ENCODE data around the gene SFTA2. TPM values are rescaled to one million over a fixed set of nuclear protein-coding genes. Genes with fewer than 3 reads are reported as not detected.

SFTA2 gene
- not detected for total RNA-seq
- not detected for polyA plus RNA-seq (2013, experiment 1 of 2)
- polyA plus RNA-seq (2013, experiment 2 of 2), result not detected
- long read RNA-seq, experiment 1, result 0 reads
- long read RNA-seq, experiment 2, result 0 reads
- long read RNA-seq, experiment 3, result 0 reads
- long read RNA-seq, experiment 4, result 0 reads

- no peak within 1 kb of the TSS for H3K27ac Mint-ChIP-seq
- H3K27me3 Mint-ChIP-seq (ENCODE audit: insufficient read depth), result no peaks in the 10 kb centered on the region
- no peak within 1 kb of the TSS for H3K4me3 Mint-ChIP-seq
- DNase-seq, result no peak
- H3K27me3 ChIP-seq (ENCODE audit: control insufficient read depth, insufficient read depth, low read length, poor library complexity, severe bottlenecking), result no peaks in the 10 kb centered on the region
- H3K9ac ChIP-seq (ENCODE audit: extremely low read depth, low read length, poor library complexity, severe bottlenecking), result no peak within 1 kb of the TSS
- H3K36me3 ChIP-seq (ENCODE audit: control insufficient read depth, insufficient read depth, low read length), result peaks cover 17% of the 10 kb centered on the region
- TF ChIP-seq, protein P1, sequence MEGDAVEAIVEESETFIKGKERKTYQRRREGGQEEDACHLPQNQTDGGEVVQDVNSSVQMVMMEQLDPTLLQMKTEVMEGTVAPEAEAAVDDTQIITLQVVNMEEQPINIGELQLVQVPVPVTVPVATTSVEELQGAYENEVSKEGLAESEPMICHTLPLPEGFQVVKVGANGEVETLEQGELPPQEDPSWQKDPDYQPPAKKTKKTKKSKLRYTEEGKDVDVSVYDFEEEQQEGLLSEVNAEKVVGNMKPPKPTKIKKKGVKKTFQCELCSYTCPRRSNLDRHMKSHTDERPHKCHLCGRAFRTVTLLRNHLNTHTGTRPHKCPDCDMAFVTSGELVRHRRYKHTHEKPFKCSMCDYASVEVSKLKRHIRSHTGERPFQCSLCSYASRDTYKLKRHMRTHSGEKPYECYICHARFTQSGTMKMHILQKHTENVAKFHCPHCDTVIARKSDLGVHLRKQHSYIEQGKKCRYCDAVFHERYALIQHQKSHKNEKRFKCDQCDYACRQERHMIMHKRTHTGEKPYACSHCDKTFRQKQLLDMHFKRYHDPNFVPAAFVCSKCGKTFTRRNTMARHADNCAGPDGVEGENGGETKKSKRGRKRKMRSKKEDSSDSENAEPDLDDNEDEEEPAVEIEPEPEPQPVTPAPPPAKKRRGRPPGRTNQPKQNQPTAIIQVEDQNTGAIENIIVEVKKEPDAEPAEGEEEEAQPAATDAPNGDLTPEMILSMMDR (conservative IDR thresholded peaks at IDR 0.05), result no peak
- no peaks in the 10 kb centered on the region for H3K4me1 ChIP-seq (ENCODE audit: control insufficient read depth, insufficient read depth, low read length)
- no peak within 1 kb of the TSS for H3K4me3 ChIP-seq (ENCODE audit: low read length)
- H3K36me3 Mint-ChIP-seq (ENCODE audit: low read depth), result peaks cover 21% of the 10 kb centered on the region
- peaks cover 12% of the 10 kb centered on the region for H3K9me3 ChIP-seq (ENCODE audit: control insufficient read depth, low read length)
- WGBS, 2 experiments (ENCODE audit: insufficient coverage in 1 of 2, insufficient read length in 1 of 2), result 93% methylated on average over 7 of the region's 7 CpGs; no CpG with 5 or more reads in 1 of the 2 experiments
- no peaks in the 10 kb centered on the region for H3K4me1 Mint-ChIP-seq
- H3K27ac ChIP-seq (ENCODE audit: low read depth, low read length), result no peak within 1 kb of the TSS
- H3K9me3 Mint-ChIP-seq, result peaks cover 13% of the 10 kb centered on the region
These were observed at the start of gene SFTA2 for GRCh38 chr6:30931969-30932645. TSS of gene SFTA2 (minus strand) at chr6:30932170. CDS start at chr6:30932096, 74 bp downstream.

GRCh38 chr6:30979690-30980089 is 47.7 kb upstream of the SFTA2 start:
- no peaks in the 10 kb centered on the region for H3K36me3 Mint-ChIP-seq (ENCODE audit: low read depth)
- peaks cover 11% of the 10 kb centered on the region for H3K4me1 Mint-ChIP-seq
- no peak overlapping the region for H3K27ac Mint-ChIP-seq
- TF ChIP-seq, protein P1 (conservative IDR thresholded peaks at IDR 0.05), result no peak
- DNase-seq, result no peak
- WGBS, 2 experiments (ENCODE audit: insufficient coverage in 1 of 2, insufficient read length in 1 of 2), result 92 to 100% methylated on average over 2 to 4 of the region's 4 CpGs
- H3K4me3 ChIP-seq (ENCODE audit: low read length), result no peak overlapping the region
- H3K27ac ChIP-seq (ENCODE audit: low read depth, low read length), result no peak overlapping the region
- H3K27me3 ChIP-seq (ENCODE audit: control insufficient read depth, insufficient read depth, low read length, poor library complexity, severe bottlenecking), result no peaks in the 10 kb centered on the region
- H3K9me3 ChIP-seq (ENCODE audit: control insufficient read depth, low read length), result no peaks in the 10 kb centered on the region
- H3K9me3 Mint-ChIP-seq, result no peaks in the 10 kb centered on the region
- no peaks in the 10 kb centered on the region for H3K4me1 ChIP-seq (ENCODE audit: control insufficient read depth, insufficient read depth, low read length)
- no peak overlapping the region for H3K9ac ChIP-seq (ENCODE audit: extremely low read depth, low read length, poor library complexity, severe bottlenecking)
- no peak overlapping the region for H3K4me3 Mint-ChIP-seq
- H3K36me3 ChIP-seq (ENCODE audit: control insufficient read depth, insufficient read depth, low read length), result no peaks in the 10 kb centered on the region
- no peaks in the 10 kb centered on the region for H3K27me3 Mint-ChIP-seq (ENCODE audit: insufficient read depth)

- Mint-ChIP-seq H3K27ac (no peak overlapping the region), H3K27me3 (ENCODE audit: insufficient read depth) (no peaks in the 10 kb centered on the region), H3K9me3 (no peaks in the 10 kb centered on the region), H3K4me3 (no peak overlapping the region), H3K4me1 (peaks cover 11% of the 10 kb centered on the region), H3K36me3 (ENCODE audit: low read depth) (no peaks in the 10 kb centered on the region)
- H3K4me1 ChIP-seq (ENCODE audit: control insufficient read depth, insufficient read depth, low read length), result no peaks in the 10 kb centered on the region
- H3K9me3 ChIP-seq (ENCODE audit: control insufficient read depth, low read length), result no peaks in the 10 kb centered on the region
- H3K27ac ChIP-seq (ENCODE audit: low read depth, low read length), result no peak overlapping the region
- 81% methylated on average over 1 of the region's 1 CpG; no CpG with 5 or more reads in 1 of the 2 experiments for whole genome bisulfite sequencing, 2 experiments (ENCODE audit: insufficient coverage in 1 of 2, insufficient read length in 1 of 2)
- no peaks in the 10 kb centered on the region for H3K27me3 ChIP-seq (ENCODE audit: control insufficient read depth, insufficient read depth, low read length, poor library complexity, severe bottlenecking)
- no peak overlapping the region for H3K4me3 ChIP-seq (ENCODE audit: low read length)
- no peaks in the 10 kb centered on the region for H3K36me3 ChIP-seq (ENCODE audit: control insufficient read depth, insufficient read depth, low read length)
- DNase-seq, result no peak
- TF ChIP-seq, protein P1 (conservative IDR thresholded peaks at IDR 0.05), result no peak
- H3K9ac ChIP-seq (ENCODE audit: extremely low read depth, low read length, poor library complexity, severe bottlenecking), result no peak overlapping the region
These were observed 47.2 kb upstream of the SFTA2 start for GRCh38 chr6:30979141-30979540.

Data from endodermal cell (in vitro differentiated cells).